COLO829 (cell line): ENCODE measurements around the gene VAV2.
A peak's percentile ranks its signal among the peaks of the same experiment; 100 is the strongest.
"Not testable (repeated sequence)": the region's sequence is repeated elsewhere in the genome, so short reads cannot be mapped to it uniquely, and the experiment has no call there.

Experiments used
- DNase-seq: peaks from one replicate; pipeline ENCODE4 v3.0.0; 2012; ENCODE audit warnings: low spot score

The VAV2 gene

DNA sequence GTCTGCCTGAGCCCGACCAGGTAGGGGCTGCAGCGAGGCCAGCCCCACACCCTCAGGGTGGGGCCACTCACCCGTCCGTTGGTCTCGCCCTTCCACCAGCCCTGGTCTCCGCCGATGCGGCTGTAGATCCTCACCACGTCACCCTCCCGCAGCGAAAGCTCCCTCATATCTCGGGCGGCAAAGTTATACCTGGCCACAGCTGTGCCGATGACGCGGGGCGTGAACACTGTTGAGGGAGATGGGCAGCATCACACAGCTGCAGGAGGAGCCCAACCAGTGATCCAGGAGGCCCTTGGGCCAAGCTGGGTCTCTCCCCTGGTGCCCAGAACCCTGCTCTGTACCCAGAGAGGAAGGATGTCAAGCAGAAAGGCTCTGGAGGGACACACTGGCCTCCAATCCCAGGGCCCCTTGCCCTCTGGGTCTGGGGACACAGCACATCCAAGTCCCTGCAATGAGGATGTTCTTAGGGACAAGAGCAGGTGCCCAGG is 223.7 kb downstream of the VAV2 start:
- DNase-seq, result no peak

DNA sequence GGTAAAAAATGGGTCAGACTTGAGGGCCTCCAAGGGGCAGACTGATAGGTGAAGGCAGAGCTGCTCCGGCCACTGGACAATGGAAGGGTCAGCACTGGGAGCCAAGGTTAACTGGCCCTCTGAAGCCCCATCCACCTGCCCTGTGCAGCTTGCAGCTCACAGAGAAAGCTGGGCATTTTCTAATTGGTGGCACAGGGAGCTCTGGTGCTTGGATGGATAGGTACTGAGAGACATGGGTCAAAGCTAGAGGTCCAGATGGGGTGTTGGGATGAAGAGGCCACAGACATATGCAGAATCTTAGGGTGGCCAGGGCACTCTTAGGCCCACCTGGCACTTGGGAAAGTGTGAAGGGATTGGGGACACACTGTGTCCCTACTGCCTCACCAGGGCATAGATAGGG is 224.5 kb downstream of the VAV2 start:
- no peak for DNase-seq

GRCh38 chr9:133767008-133767407 is 225.1 kb downstream of the VAV2 start:
- no peak for DNase-seq

DNA sequence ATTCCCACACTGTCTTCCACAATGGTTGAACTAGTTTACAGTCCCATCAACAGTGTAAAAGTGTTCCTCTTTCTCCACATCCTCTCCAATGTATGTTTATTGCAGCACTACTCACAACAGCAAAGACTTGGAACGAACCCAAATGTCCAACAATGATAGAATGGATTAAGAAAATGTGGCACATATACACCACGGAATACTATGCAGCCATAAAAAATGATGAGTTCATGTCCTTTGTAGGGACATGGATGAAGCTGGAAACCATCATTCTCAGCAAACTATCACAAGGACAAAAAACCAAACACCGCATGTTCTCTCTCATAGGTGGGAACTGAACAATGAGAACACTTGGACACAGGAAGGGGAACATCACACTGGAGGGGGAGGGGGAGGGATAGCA is 225.9 kb downstream of the VAV2 start:
- DNase-seq, result not testable (repeated sequence)

DNA sequence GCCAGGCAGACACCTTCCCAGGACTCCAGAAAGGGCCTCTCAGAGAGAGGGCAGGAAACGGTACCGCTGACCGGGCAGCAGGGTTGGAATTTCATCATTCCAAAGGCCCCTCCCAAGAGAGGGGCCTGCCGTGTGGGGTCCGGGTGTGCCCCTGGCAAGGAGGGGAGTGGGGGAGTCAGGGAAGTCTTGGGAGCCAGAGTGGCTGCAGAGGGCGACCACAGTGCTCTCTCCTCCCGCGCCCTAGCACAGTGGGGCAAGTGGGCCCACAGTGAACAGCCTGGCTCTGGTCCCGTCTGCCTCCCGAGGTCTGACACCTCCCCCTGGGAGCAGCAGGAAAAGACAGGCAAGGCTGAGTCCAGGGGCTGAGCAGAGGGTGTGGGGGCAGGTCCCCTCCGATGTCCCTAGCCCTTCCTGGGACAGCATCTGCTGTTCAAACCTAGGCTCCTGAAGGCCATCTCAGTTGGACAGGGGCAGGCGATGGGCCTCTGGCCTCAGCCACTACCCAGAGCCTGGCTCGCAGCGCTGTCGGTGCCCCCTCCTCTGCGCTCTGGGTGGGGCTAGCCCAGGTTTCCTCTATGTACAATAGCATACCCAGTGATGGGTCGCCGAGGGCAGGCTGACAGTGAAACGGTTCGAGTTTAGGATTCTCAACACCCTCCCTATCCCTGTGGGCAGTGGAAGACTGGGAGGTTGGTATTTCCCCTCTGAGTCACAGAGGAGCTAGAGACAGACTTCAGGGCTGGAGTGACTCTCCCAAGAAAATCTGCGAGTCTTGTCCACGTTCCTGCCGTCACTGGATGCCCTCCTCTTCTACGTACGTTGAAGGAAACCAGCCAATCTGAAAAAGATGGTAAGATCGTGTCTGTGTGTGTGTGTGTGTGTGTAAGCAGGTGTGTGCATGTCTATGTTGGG is 228.6 kb downstream of the VAV2 start:
- DNase-seq, result no peak

GRCh38 chr9:133762488-133763271 is 229.4 kb downstream of the VAV2 start:
- DNase-seq, result no peak

GRCh38 chr9:133761641-133762248 is 230.4 kb downstream of the VAV2 start:
- no peak for DNase-seq

GRCh38 chr9:133760713-133761290 is 231.3 kb downstream of the VAV2 start:
- no peak for DNase-seq

DNA sequence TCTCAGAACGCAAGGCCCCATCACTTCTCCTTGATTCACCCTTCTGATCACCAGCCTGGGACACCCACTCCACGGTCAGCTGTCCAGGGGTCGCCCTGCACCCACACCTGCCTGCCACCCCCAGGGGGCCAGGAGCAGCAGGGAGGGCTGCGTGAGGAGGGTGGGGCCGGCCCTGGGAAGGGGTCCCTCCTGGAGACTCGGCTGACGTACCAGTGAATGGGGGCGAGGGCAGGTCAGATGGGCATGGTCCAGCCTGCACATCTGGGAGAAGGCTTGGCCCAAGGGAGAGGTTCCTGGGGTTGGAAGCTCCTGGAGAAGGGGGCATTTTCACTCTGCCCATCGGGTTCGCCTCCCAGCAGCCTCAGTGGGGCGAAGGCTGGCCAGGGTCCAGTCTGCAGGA is 232.2 kb downstream of the VAV2 start:
- DNase-seq, result no peak

DNA sequence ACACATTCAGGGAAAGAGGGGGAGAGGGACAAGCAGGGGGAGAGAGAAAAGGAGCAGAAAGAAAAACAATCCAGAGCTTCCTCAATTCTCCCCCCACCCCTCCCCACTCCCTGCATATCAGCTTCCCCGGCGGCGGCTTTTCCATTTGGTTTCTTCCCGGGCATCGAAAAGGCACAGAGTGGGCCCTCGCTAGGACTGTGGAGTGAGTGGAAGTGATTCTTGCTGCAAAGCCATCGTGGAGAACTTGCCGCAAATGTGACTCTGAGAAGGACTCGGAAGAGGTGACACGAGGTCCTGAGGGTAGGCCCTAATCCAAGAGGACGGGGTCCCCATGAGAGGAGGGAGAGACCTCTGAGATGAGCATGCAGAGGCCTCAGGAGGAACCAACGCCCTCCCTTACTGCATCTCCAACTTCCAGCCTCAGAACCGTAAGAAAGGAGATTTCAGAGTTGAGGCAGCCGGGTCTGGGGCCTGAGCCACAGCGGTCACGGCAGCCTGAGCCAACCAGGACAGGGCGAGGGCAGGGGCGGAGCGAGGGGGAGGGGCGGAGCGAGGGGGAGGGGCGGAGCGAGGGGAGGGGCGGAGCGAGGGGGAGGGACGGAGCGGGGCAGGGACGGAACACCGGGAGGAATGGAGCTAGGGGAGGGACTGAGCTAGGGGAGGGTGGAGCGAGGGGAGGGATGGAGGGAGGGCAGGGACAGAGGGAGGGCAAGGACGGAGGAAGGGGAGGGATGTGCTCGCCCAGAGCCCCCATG is 232.8 kb downstream of the VAV2 start:
- no peak for DNase-seq

DNA sequence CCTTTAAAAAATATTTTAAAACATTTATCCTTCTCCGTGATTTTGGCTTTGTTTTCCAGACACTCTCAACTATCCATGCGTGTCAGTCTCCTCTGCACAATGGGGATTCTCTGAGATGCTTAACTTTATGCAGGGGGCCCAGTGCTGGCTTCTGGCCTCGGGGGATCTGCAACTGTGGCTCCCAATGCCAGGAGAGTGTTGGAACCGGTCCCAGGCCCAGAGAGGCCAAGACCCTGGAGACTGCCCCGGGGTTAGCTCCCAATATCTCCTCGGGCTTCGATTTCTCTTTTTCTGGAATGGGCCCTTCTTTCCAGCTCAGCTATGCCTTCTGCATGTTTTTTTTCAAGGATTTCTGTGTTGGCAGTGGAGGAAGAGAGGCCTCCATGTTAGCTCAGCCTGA is 233.9 kb downstream of the VAV2 start:
- DNase-seq, result no peak

- no peak for DNase-seq
These were observed 237.4 kb downstream of the VAV2 start for GRCh38 chr9:133754688-133755227.

DNA sequence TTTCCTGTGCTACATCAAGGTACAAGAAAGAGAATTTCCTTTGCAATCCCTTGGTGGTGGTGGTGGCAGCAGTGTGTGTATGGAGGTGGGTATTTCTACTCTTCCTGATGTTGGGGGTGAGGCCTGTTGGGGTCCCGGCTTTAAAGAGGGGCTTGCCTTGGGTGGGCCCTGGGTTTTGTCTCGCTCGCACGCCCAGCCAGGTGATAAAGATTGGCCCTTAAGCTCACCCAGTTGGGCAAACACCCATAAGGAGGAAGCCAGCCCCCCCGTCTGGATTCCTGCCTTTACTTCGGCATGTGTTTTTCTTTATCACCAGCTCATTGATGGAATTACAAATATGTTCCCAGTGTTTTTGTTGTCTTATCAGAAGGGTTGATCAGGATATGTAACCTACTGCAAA is 237.9 kb downstream of the VAV2 start:
- DNase-seq, result no peak

DNA sequence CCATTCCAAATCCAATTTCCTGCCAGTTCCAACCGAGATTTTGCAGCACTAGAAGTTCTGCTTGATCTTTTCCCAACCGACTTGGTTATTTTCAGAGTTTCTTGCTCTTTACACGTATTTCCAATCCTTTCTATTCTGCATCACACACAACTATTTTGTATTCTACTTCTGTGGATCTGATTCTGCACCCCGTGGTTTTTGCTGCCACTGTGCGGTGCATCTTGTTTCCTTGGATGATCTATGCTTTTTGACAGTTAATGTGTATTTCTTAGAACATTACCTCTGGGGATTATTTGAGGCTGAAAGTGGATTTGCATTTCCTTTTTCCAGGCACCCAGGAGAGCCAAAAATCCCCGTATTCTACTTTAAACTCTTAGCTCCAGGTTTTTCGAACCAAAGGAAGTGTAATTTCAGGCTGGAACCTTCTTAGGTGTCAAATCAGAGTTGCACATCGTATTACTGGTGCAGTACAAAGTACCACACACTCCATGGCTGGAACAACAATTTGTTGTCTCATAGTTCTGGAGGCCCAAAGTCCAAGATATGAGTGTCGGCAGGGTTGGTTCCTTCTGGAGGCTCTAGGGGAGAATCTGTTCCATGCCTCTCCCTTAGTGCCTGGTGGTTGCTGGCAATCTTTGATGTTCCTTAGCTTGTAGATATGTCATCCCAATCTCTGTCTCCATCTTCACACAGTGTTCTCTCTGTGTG is 239.2 kb downstream of the VAV2 start:
- DNase-seq, result no peak

- no peak for DNase-seq
These were observed 241.0 kb downstream of the VAV2 start for GRCh38 chr9:133750982-133751649.

GRCh38 chr9:133747309-133747708 is 244.8 kb downstream of the VAV2 start:
- DNase-seq, result no peak

DNA sequence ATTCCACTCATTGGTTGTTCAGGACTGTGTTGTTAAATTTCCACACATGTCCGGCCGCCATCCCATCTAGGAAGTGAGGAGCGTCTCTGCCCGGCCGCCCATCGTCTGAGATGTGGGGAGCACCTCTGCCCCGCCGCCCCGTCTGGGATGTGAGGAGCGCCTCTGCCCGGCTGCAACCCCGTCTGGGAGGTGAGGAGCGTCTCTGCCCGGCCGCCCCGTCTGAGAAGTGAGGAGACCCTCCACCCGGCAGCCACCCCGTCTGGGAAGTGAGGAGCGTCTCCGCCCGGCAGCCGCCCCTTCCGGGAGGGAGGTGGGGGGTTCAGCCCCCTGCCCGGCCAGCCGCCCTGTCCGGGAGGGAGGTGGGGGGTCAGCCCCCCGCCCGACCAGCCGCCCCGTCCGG is 247.6 kb downstream of the VAV2 start:
- DNase-seq, result not testable (repeated sequence)

- peak; percentile 78 for DNase-seq
These were observed 249.2 kb downstream of the VAV2 start for GRCh38 chr9:133742849-133743444.

- DNase-seq, result no peak
These were observed 249.9 kb downstream of the VAV2 start for GRCh38 chr9:133742251-133742650.

DNA sequence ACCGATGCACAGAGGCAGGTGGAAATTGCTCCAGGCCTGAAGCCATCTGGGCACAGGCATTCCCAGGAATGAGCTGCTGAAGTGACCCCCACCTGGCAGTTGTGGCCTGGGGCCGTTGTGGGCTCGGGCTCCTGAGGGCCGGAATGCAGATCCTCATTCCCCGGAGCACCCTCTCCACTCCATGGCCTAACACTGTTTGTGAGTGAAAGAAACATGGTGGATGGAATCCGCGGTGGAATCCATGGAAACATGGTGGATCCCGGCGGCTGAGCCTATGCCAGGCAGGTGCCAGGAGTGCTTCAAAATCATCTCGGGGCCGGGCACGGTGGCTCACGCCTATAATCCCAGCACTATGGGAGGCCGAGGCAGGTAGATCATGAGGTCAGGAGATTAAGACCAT is 250.4 kb downstream of the VAV2 start:
- DNase-seq, result no peak
